HG02970 (cell line): ENCODE measurements around the gene GRM5.
"Not testable (repeated sequence)": the region's sequence is repeated elsewhere in the genome, so short reads cannot be mapped to it uniquely, and the experiment has no call there.

Experiments used
- ATAC-seq: cut with Tn5 transposase; IDR thresholded peaks from one replicate; pipeline ENCODE4 v1.9.1; 2021; ENCODE audit warnings: mild to moderate bottlenecking, moderate library complexity, moderate number of reproducible peaks; ENCODE audit not compliant: unreplicated experiment, low FRiP score

GRM5 gene

DNA sequence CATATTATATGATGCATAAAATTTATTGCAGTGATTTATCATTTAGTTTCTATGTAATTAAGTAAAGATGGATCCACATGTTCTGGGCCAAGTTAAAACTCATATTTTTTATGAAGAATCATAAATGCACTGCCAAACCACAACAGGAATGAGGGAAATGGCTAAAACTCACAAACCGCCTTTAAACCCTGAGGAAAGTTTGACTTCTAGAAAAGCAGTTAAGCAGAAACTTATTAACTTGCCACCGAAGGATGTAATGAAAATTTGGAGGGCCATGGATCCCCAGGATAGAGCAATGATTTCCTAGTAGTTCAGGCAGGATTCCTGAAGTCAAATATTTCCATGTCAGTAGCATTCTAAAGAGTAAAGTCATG, 510.0 kb downstream of the GRM5 start:
- ATAC-seq = no peak

- no peak for ATAC-seq
Measured at GRCh38 chr11:88555018-88555828, 510.6 kb downstream of the GRM5 start.

DNA sequence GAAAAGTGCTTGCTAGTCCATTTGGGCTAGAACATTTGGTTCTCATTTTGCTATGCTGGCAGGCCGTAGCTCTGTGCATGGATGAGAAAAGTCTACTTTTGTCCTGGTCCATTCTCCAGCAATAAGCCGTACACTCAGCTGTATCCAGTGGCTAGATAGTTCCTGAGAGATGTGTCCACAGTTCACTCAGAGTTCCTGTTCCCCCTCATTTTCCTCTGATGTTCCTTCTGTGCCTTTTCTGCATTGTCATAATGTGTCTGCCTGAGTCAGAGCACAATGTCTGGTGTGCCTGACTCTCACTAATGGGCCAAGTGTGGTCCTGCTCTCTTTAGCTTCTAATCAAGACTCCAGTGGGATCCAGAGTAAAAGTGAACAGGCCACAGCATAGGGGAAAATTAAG, 512.6 kb downstream of the GRM5 start:
- ATAC-seq = no peak

- ATAC-seq = peak; percentile 63
Measured at GRCh38 chr11:88552379-88553062, 513.3 kb downstream of the GRM5 start.

DNA sequence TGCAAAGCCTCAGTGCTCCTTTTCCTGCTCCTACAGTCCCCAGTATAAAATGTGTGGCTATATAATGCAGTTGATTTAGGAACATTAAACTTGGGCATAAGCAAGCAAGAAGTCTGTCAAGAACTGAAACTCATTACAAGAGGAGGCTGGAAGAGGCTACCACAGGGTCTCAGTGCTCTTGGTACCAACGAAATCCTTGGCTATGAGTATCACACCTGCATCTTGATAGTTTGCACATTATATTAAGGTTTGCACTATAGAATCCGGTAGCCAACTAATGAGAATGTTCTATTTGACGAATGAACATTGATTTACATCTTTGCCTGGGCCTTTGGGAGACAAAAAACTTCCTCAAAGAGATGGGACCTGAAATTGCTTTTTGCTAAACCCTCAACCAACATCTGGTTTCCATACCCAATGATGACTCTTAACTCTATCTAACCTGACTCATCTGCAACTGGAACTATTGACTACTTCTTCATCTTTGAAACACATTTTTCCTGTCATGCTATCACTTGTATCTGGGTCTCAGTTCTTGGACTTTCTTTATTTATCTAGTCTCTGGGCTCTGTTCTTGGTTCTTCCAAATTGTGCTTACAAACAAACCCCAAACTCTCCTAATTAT, 521.0 kb downstream of the GRM5 start:
- ATAC-seq = no peak

DNA sequence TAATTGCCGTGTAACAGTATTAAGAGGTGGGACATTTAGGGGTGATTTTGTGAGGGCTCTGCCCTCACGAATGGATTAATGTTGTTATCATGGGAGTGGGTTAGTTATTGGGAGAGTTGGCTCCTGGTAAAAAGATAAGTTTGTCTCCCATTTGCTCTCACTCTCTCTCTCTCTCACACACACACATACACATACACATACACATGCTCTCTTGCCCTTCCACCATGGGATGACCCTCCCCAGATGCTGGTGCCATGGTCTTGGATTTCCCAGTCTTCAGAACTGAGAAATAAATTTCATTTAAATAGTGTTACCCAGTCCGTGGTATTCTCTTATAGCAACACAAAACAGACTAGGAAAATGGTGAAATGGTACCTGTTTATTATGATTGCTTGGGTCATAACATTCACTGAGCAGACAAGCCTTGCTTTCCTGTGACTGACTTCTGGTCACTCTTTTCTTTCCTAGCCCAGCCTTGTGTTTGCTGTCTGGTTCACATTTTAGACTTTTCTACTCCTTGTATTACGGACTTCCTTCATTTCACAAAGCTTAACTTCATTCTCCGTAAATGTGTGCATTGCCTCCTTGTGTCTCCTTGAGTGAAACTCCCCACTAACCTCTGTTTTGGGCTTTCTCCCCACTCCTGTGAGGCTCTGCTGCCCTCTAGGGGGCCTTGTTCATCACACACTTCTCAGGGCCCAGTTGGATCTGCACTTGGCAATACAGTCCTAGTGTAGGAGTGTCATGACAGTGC, 521.7 kb downstream of the GRM5 start:
- peak; percentile 92 for ATAC-seq

- no peak for ATAC-seq
Measured at GRCh38 chr11:88541006-88541405, 524.8 kb downstream of the GRM5 start.

- no peak for ATAC-seq
Measured at GRCh38 chr11:88538098-88538497, 527.7 kb downstream of the GRM5 start.

DNA sequence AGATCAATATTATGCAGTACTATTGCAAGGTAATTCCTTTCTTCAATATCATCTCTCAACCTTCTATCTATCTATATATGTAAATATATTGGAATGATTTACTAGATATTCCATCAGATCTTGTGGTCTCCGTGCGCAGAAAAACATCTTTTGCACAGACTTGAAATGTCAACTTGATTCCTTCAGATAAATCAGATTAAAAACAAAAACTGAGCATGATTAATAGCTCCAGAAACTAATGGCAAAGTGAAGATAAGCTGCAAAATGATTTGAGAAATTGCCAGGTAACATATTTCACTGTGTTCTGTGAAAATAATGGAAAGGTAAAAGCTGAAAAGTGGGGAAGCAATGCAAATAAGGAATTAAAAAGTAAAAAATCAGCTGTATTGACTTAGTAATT, 528.2 kb downstream of the GRM5 start:
- ATAC-seq = no peak

DNA sequence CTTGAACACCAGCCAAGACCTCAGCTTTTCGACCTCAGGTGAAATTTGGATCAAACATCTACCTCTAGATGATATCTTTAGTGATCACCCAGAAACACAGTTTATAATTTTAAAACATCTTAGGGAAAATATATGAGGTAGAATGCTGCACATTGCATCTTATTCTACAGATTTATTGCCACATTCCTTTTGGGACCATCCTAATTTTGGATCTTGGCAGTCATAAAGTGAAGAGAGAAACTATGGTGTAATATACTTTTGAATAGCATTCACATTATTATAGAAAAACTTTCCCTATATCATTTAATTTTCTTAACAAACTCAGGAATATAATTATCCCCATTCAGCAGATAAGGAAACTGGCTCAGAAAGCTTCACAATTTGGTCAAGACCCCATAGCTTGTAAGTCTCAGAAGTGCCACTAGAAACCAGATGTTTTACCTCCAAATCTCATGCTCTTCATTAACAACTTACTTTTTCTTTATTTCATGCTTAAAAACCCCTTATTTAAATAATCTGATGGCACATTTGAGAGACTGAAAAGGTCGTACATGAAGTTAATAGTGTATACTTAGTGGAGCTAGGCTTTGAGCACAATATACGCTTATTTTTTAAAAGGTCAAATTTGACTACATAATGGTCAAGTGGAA, 529.0 kb downstream of the GRM5 start:
- ATAC-seq = no peak

- peak; percentile 62 for ATAC-seq
Measured at GRCh38 chr11:88535916-88536547, 529.8 kb downstream of the GRM5 start.

DNA sequence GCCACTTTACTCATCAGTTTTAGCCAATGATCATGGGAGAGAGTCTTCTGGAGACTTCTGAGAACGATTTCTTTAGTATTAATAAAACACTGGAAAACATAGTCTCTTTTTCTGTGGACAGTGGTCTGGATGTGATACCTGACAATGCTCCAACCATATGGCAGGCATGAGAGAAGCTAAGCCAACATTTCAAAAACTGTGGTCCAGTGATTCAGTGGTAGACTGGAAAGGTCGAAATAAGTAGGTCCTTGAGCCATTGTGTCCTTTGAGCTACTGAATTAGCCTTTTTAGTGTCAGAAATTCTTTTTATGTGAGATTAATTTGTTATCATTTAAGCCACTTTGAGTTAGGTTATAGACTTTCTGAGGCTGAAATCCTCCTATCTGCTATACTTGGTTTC, 530.5 kb downstream of the GRM5 start:
- ATAC-seq = no peak

DNA sequence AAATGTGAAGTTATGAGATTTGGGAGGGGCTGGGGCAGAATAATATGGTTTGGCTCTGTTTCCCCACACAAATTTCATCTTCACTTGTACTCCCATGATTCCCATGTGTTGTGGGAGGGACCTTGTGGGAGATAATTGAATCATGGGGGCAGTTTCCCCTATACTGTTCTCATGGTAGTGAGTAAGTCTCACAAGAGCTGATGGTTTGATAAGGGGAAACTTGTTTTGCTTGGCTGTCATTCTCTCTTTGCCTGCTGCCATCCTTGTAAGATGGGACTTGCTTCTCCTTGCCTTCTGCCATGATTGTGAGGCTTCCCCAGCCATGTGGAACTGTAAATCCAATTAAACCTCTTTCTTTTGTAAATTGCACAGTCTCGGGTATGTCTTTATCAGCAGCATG, 531.1 kb downstream of the GRM5 start:
- not testable (repeated sequence) for ATAC-seq

GRCh38 chr11:88534185-88534584, 531.6 kb downstream of the GRM5 start:
- ATAC-seq = no peak

DNA sequence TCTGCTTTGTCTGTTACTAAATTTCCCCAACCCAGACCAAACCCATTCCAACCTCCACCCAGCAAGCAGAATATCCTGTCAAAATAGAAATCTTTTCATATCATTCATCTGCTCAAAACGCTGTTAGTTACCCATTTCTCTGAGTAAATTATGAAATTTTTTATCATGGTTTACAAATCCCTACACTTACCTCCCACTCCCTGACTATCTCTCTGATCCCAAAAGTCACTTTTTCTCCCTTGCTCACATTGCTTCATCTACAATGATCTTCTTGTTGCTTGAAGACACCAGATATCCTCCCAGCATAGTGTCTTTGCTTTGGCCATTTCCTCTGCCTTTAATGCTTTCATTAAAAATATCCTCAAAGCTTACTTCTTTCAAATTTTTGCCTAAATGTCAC, 532.8 kb downstream of the GRM5 start:
- ATAC-seq = no peak

GRCh38 chr11:88531831-88532230, 534.0 kb downstream of the GRM5 start:
- no peak for ATAC-seq

- ATAC-seq = no peak
Measured at GRCh38 chr11:88529426-88529825, 536.4 kb downstream of the GRM5 start.

GRCh38 chr11:88523386-88524071, 542.3 kb downstream of the GRM5 start:
- no peak for ATAC-seq

DNA sequence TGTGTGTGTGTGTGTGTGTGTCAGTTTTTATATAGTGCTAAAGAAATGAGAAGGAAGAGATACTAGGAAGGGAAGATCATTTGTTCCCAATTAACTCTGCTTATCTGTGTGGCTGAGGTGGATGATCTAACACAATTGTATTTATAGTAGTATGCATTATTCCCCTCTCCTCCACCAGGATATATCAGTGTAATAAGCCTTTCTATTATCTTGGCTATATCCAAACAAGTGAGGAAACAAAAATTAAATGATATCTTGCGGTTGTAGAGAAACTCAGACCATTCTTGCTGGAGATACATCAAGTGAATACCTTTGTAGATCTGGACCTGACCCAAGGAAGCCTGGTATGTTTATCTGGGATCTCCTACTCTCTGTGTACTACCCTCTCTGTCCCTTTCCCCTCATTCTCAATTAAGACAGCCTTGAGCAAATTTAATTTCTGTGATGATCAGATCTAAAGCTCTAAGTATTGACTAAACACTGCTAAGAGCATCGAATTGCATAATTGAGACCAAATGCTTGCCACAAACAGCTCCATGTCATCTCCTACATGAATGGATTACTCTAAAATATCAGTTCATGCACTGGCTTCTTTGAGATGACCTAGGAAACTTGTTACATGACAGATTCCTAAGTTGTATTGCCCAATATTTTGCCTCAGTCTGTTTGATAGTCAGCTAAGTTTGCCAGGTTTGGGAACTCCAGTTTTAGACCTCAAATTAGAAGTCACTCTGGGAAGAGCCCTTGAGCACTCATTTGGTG, 543.0 kb downstream of the GRM5 start:
- ATAC-seq = no peak
